SK-N-SH (cell line): ENCODE measurements around the gene TEKT1.

ENCODE experiments used
- CTCF ChIP-seq: fragments of 200-600 bp; sonication (generic); IDR thresholded peaks from 2 replicates; pipeline ENCODE4 v1.6.1; 2017; ENCODE audit warnings: antibody characterized with exemption, mild to moderate bottlenecking, moderate library complexity
- EP300 ChIP-seq, 2 experiments: IDR thresholded peaks; 2 replicates each; pipeline versions ENCODE4 v1.4.0 to v1.6.1; 2012; ENCODE audit warnings: borderline replicate concordance in 1 of 2, low read depth in 1 of 2, low read length in 1 of 2
- EZH2phosphoT487 ChIP-seq: fragments of 200-600 bp; sonication (generic); IDR thresholded peaks from 2 replicates; pipeline ENCODE4 v1.6.1; 2017; ENCODE audit warnings: low read depth, mixed run types, mild to moderate bottlenecking, antibody characterized with exemption, moderate library complexity, borderline replicate concordance
- GABPA ChIP-seq: IDR thresholded peaks from 2 replicates; pipeline ENCODE4 v1.4.0; 2012; ENCODE audit warnings: low read depth, mild to moderate bottlenecking
- IRF3 ChIP-seq: fragments of 150-350 bp; IDR thresholded peaks from 2 replicates; pipeline ENCODE4 v1.6.1; 2016; ENCODE audit warnings: mild to moderate bottlenecking, low read depth, low read length
- MEF2A ChIP-seq: IDR thresholded peaks from 2 replicates; pipeline ENCODE4 v1.4.0; 2012; ENCODE audit warnings: low read depth, borderline replicate concordance
- MXI1 ChIP-seq: IDR thresholded peaks from 2 replicates; pipeline ENCODE4 v1.6.1; 2012; ENCODE audit warnings: mild to moderate bottlenecking, low read depth, low read length, improper control_type of control experiment
- POLR2AphosphoS5 ChIP-seq: IDR thresholded peaks from 2 replicates; pipeline ENCODE4 v1.6.1; 2012; ENCODE audit warnings: low read depth, low read length
- RAD21 ChIP-seq: IDR thresholded peaks from 2 replicates; pipeline ENCODE4 v1.6.1; 2012; ENCODE audit warnings: mild to moderate bottlenecking, low read length
- RCOR1 ChIP-seq: fragments of 150-350 bp; IDR thresholded peaks from 2 replicates; pipeline ENCODE4 v1.6.1; 2017; ENCODE audit warnings: antibody characterized with exemption, low read length
- SIN3A ChIP-seq: IDR thresholded peaks from 2 replicates; pipeline ENCODE4 v1.6.1; 2012; ENCODE audit warnings: low read depth, mild to moderate bottlenecking, low read length, moderate library complexity, borderline replicate concordance
- SMC3 ChIP-seq: IDR thresholded peaks from 2 replicates; pipeline ENCODE4 v1.6.1; 2012; ENCODE audit warnings: low read depth, low read length, improper control_type of control experiment
- ZBTB33 ChIP-seq: IDR thresholded peaks from 2 replicates; pipeline ENCODE4 v1.4.0; 2012; ENCODE audit warnings: low read depth, borderline replicate concordance

- TF ChIP-seq RAD21 (no peak), POLR2AphosphoS5 (no peak), MXI1 (no peak), EZH2phosphoT487 (no peak), SIN3A (no peak), CTCF (no peak), EP300 (IDR thresholded peaks at IDR 0.05; ENCODE audit: borderline replicate concordance in 1 of 2, low read depth in 1 of 2, low read length in 1 of 2) (no peak), GABPA (no peak), SMC3 (no peak), RCOR1 (no peak), IRF3 (no peak), MEF2A (no peak), ZBTB33 (no peak)
Observed at GRCh38 chr17:6815775-6816174, 15.8 kb downstream of the TEKT1 start.
